SK-N-SH treated with all-trans-retinoic acid at 6 μM for 48 hours (cell line): ENCODE data around the gene PTPN13.

ENCODE experiments used
- ATAC-seq: fragments of 200-7000 bp; cut with Tn5 transposase; 3 replicates; pipeline ENCODE4 v1.9.1; 2020; ENCODE audit warnings: mild to moderate bottlenecking, moderate library complexity
- ARNTL ChIP-seq: fragments of 450-650 bp; formaldehyde crosslinking; IDR thresholded peaks from 2 replicates; pipeline ENCODE4 v1.5.0; 2020; ENCODE audit warnings: low read depth, mild to moderate bottlenecking, moderate library complexity, borderline replicate concordance
- CREB5 ChIP-seq: fragments of 250-450 bp; sonication (Bioruptor Pico); IDR thresholded peaks from 2 replicates; pipeline ENCODE4 v1.5.1; 2020; ENCODE audit warnings: low read depth, mild to moderate bottlenecking, moderate library complexity
- CSDC2 ChIP-seq: fragments of 250-450 bp; sonication (Bioruptor Pico); IDR thresholded peaks from 2 replicates; pipeline ENCODE4 v1.5.0; 2020; ENCODE audit warnings: mild to moderate bottlenecking, moderate library complexity
- GLIS3 ChIP-seq: fragments of 250-450 bp; sonication (Bioruptor Pico); IDR thresholded peaks from 2 replicates; pipeline ENCODE4 v1.5.0; 2020; ENCODE audit warnings: mild to moderate bottlenecking, moderate library complexity
- ISL1 ChIP-seq: fragments of 250-450 bp; sonication (Bioruptor Pico); IDR thresholded peaks from 2 replicates; pipeline ENCODE4 v2.1.2; 2022; ENCODE audit warnings: mild to moderate bottlenecking, moderate library complexity
- OSR1 ChIP-seq: fragments of 250-450 bp; sonication (Bioruptor Pico); IDR thresholded peaks from 2 replicates; pipeline ENCODE4 v1.8.0; 2022; ENCODE audit warnings: moderate library complexity, mild to moderate bottlenecking, inconsistent platforms
- POU6F1 ChIP-seq: fragments of 250-450 bp; sonication (Bioruptor Pico); IDR thresholded peaks from 2 replicates; pipeline ENCODE4 v1.8.0; 2021; ENCODE audit warnings: low read depth, mild to moderate bottlenecking, moderate library complexity, borderline replicate concordance
- PPARA ChIP-seq: fragments of 250-450 bp; sonication (Bioruptor Pico); IDR thresholded peaks from 2 replicates; pipeline ENCODE4 v1.5.0; 2020; ENCODE audit warnings: mild to moderate bottlenecking, borderline replicate concordance
- RARB ChIP-seq: fragments of 250-450 bp; sonication (Bioruptor Pico); IDR thresholded peaks from 2 replicates; pipeline ENCODE4 v1.8.0; 2021; ENCODE audit warnings: mild to moderate bottlenecking, moderate library complexity
- SNAI2 ChIP-seq: fragments of 250-450 bp; sonication (Bioruptor Pico); IDR thresholded peaks from 2 replicates; pipeline ENCODE4 v1.5.0; 2020; ENCODE audit warnings: mild to moderate bottlenecking, moderate library complexity
- TCF4 ChIP-seq: fragments of 250-450 bp; sonication (Bioruptor Pico); IDR thresholded peaks from 2 replicates; pipeline ENCODE4 v1.8.0; 2021; ENCODE audit warnings: mild to moderate bottlenecking, moderate library complexity, borderline replicate concordance
- TOX ChIP-seq: fragments of 250-450 bp; sonication (Bioruptor Pico); IDR thresholded peaks from 2 replicates; pipeline ENCODE4 v1.8.0; 2021; ENCODE audit warnings: mild to moderate bottlenecking, moderate library complexity, borderline replicate concordance
- TSHZ2 ChIP-seq: fragments of 250-450 bp; sonication (Bioruptor Pico); IDR thresholded peaks from 2 replicates; pipeline ENCODE4 v1.5.0; 2020; ENCODE audit warnings: mild to moderate bottlenecking, moderate library complexity
- ZC3H10 ChIP-seq: fragments of 250-450 bp; sonication (Bioruptor Pico); IDR thresholded peaks from 2 replicates; pipeline ENCODE4 v1.5.1; 2021; ENCODE audit warnings: mild to moderate bottlenecking, moderate library complexity
- ZFP3 ChIP-seq: fragments of 250-450 bp; sonication (Bioruptor Pico); IDR thresholded peaks from 2 replicates; pipeline ENCODE4 v1.5.0; 2020; ENCODE audit warnings: mild to moderate bottlenecking, moderate library complexity
- ZFP30 ChIP-seq: fragments of 450-650 bp; formaldehyde crosslinking; IDR thresholded peaks from 2 replicates; pipeline ENCODE4 v1.5.0; 2022; ENCODE audit warnings: mild to moderate bottlenecking, moderate library complexity
- ZNF565 ChIP-seq: fragments of 450-650 bp; formaldehyde crosslinking; conservative IDR thresholded peaks from 2 replicates; pipeline ENCODE4 v1.5.0; 2020; ENCODE audit warnings: low read depth, mild to moderate bottlenecking, moderate library complexity

PTPN13 gene

DNA sequence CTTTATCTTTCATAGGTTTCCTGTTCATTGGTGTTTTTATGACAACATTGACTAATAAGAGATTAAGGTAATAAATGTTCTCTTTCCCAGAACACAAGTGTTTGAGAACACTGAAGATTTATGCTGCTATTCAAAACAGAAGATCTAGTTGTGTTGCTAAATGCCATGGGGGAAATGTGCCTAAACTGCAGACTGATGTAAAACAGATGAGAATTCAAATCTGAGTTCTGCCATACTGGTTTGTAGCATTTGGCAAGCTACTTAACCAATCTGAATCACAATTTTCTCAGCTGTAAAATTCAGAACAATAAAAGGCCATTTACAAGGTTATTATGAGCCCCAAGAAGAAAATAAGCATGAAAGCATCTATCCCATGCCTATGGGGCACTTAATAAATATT, 252.8 kb downstream of the PTPN13 start:
- TF ChIP-seq ZFP30 (CRISPR knock-in tag) = no peak
- no peak for TF ChIP-seq GLIS3 (CRISPR knock-in tag)
- TF ChIP-seq ARNTL (CRISPR knock-in tag) = no peak
- TF ChIP-seq ZC3H10 (CRISPR knock-in tag) = no peak
- TF ChIP-seq TCF4 (CRISPR knock-in tag) = no peak
- no peak for TF ChIP-seq RARB (CRISPR knock-in tag)
- TF ChIP-seq TSHZ2 (CRISPR knock-in tag) = no peak
- ATAC-seq = no peak

DNA sequence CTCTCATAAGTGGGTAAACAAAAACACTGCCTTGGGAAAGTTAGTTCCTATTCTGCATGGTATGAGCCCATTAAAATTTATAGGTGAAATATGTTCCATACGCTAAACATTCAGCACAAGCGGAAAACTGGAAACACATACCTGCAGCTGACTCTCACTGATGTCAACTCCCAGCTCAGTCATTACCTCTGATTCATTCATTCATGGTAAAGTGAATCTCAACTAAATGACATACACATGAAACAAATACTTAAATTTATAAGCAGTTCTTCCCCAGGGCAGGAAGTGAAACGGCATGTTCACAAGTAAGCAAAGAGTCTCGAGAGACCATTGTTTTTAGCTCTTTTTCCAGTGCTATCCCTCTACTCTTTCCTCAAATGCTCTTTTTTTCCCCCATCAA, 253.5 kb downstream of the PTPN13 start:
- no peak for ATAC-seq
- TF ChIP-seq CSDC2 (CRISPR knock-in tag) (no peak), ISL1 (CRISPR knock-in tag) (no peak), ARNTL (CRISPR knock-in tag) (no peak), OSR1 (CRISPR knock-in tag) (no peak), POU6F1 (no peak), CREB5 (CRISPR knock-in tag) (no peak), ZFP3 (CRISPR knock-in tag) (no peak), TSHZ2 (CRISPR knock-in tag) (no peak), RARB (CRISPR knock-in tag) (no peak), GLIS3 (CRISPR knock-in tag) (no peak), ZNF565 (CRISPR knock-in tag) (no peak), SNAI2 (no peak), TOX (CRISPR knock-in tag) (no peak), ZFP30 (CRISPR knock-in tag) (no peak)

DNA sequence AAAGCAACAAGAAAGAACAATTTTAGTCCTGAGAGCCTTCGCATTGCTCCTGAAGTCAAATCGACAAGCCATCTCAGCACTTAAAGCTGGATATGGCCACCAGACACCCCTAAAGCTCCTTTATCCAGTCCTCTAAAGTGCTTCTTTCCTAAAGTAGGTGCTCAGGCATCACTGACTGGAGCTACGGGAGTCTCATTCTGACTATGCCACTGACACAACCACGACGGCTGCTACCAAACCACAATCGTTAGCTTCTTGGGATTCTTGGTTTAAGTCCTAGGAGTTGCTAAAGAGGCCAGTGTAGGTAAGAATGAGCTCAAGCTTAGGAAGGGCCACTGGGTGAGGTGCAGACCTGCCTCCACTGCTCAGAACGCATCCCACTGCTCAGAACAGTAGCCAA, 254.0 kb downstream of the PTPN13 start:
- ATAC-seq = no peak
- TF ChIP-seq TSHZ2 (CRISPR knock-in tag) (no peak), SNAI2 (no peak), TOX (CRISPR knock-in tag) (no peak), ISL1 (CRISPR knock-in tag) (no peak), CREB5 (CRISPR knock-in tag) (no peak), PPARA (CRISPR knock-in tag) (no peak), TCF4 (CRISPR knock-in tag) (no peak)
